HepG2 (cell line): Measurements from ENCODE around the gene CITED2. TPM values are rescaled to one million over a fixed set of nuclear protein-coding genes. Genes with fewer than 3 reads are reported as not detected.

Source experiments
- ATM ChIP-seq: fragments of 450-650 bp; IDR thresholded peaks from 2 replicates; pipeline ENCODE4 v1.7.1; 2017; ENCODE audit warnings: mild to moderate bottlenecking, borderline replicate concordance
- CC2D1A ChIP-seq: sonication (generic); formaldehyde crosslinking; IDR thresholded peaks from 2 replicates; pipeline ENCODE4 v1.8.1; 2023; ENCODE audit warnings: mild to moderate bottlenecking, missing genetic modification reagents
- CSRNP1 ChIP-seq: sonication (generic); formaldehyde crosslinking; IDR thresholded peaks from 2 replicates; pipeline ENCODE4 v1.8.1; 2023; ENCODE audit warnings: mild to moderate bottlenecking, missing genetic modification reagents
- ETV6 ChIP-seq: sonication (generic); formaldehyde crosslinking; conservative IDR thresholded peaks from 2 replicates; pipeline ENCODE4 v1.4.0; 2020; ENCODE audit warnings: missing genetic modification reagents
- GMEB1 ChIP-seq: sonication (generic); formaldehyde crosslinking; IDR thresholded peaks from 2 replicates; pipeline ENCODE4 v1.5.1; 2020; ENCODE audit warnings: missing genetic modification reagents, mild to moderate bottlenecking, borderline replicate concordance
- HIVEP1 ChIP-seq: sonication (generic); formaldehyde crosslinking; IDR thresholded peaks from 2 replicates; pipeline ENCODE4 v1.4.0; 2020; ENCODE audit warnings: mild to moderate bottlenecking, missing genetic modification reagents
- MAF1 ChIP-seq: sonication (generic); formaldehyde crosslinking; IDR thresholded peaks from 2 replicates; pipeline ENCODE4 v1.5.0; 2020; ENCODE audit warnings: missing genetic modification reagents, borderline replicate concordance
- MXD3 ChIP-seq: IDR thresholded peaks from 2 replicates; pipeline ENCODE4 v1.6.1; 2016; ENCODE audit warnings: mild to moderate bottlenecking, missing biosample characterization, missing genetic modification reagents
- PRMT3 ChIP-seq: sonication (generic); formaldehyde crosslinking; IDR thresholded peaks from 2 replicates; pipeline ENCODE4 v1.8.1; 2022; ENCODE audit warnings: low read depth, mild to moderate bottlenecking, moderate library complexity, missing genetic modification reagents, borderline replicate concordance
- RBAK ChIP-seq: sonication (generic); formaldehyde crosslinking; IDR thresholded peaks from 2 replicates; pipeline ENCODE4 v1.5.1; 2020; ENCODE audit warnings: mild to moderate bottlenecking, missing genetic modification reagents
- RBM39 ChIP-seq: fragments of 200-400 bp; formaldehyde crosslinking; IDR thresholded peaks from one replicate; pipeline ENCODE4 v1.6.1; 2018; ENCODE audit warnings: antibody characterized with exemption, mild to moderate bottlenecking, low read depth, low read length; ENCODE audit not compliant: poor library complexity, severe bottlenecking
- RFX5 ChIP-seq: IDR thresholded peaks from 2 replicates; pipeline ENCODE4 v1.6.1; 2011; ENCODE audit warnings: low read depth, low read length, improper control_type of control experiment
- RXRA ChIP-seq: sonication (generic); formaldehyde crosslinking; IDR thresholded peaks from 2 replicates; pipeline ENCODE4 v1.5.1; 2020; ENCODE audit warnings: missing genetic modification reagents
- TFDP1 ChIP-seq: IDR thresholded peaks from 2 replicates; pipeline ENCODE4 v1.6.1; 2016; ENCODE audit warnings: missing compliant biosample characterization, missing genetic modification reagents, borderline replicate concordance
- ZBTB25 ChIP-seq: IDR thresholded peaks from 2 replicates; pipeline ENCODE4 v1.6.1; 2018; ENCODE audit warnings: missing genetic modification reagents
- ZNF30 ChIP-seq: sonication (generic); formaldehyde crosslinking; IDR thresholded peaks from 2 replicates; pipeline ENCODE4 v1.5.0; 2020; ENCODE audit warnings: mild to moderate bottlenecking, missing genetic modification reagents
- ZNF329 ChIP-seq: sonication (generic); formaldehyde crosslinking; IDR thresholded peaks from 2 replicates; pipeline ENCODE4 v1.9.0; 2021; ENCODE audit warnings: low read depth, mild to moderate bottlenecking, missing genetic modification reagents
- ZNF530 ChIP-seq: sonication (generic); formaldehyde crosslinking; IDR thresholded peaks from 2 replicates; pipeline ENCODE4 v1.5.0; 2020; ENCODE audit warnings: low read depth, mild to moderate bottlenecking, missing genetic modification reagents
- ZNF550 ChIP-seq: sonication (generic); formaldehyde crosslinking; IDR thresholded peaks from 2 replicates; pipeline ENCODE4 v1.4.0; 2020; ENCODE audit warnings: mild to moderate bottlenecking, missing genetic modification reagents, borderline replicate concordance
- ZNF569 ChIP-seq: sonication (generic); formaldehyde crosslinking; IDR thresholded peaks from 2 replicates; pipeline ENCODE4 v1.5.0; 2020; ENCODE audit warnings: mild to moderate bottlenecking, missing genetic modification reagents, moderate library complexity, borderline replicate concordance
- ZNF589 ChIP-seq: sonication (generic); formaldehyde crosslinking; conservative IDR thresholded peaks from 2 replicates; pipeline ENCODE4 v1.8.0; 2022; ENCODE audit warnings: mild to moderate bottlenecking, moderate library complexity, missing genetic modification reagents
- ZNF775 ChIP-seq: sonication (generic); formaldehyde crosslinking; IDR thresholded peaks from 2 replicates; pipeline ENCODE4 v1.4.0; 2020; ENCODE audit warnings: missing genetic modification reagents, mild to moderate bottlenecking, moderate library complexity, borderline replicate concordance
- ZNF879 ChIP-seq: sonication (generic); formaldehyde crosslinking; IDR thresholded peaks from 2 replicates; pipeline ENCODE4 v1.8.1; 2023; ENCODE audit warnings: missing genetic modification reagents
- polyA plus RNA-seq, 8 experiments: library from polyadenylated mRNA; depleted of rRNA in 3 of 8; stranded (reverse) in 7 of 8; unstranded in 1 of 8; fragments of >200 nt; fragmentation: Illumina TruSeq in 4 of 8; extraction: Trizol in 4 of 8; gene quantifications; 2 replicates each; pipeline versions ENCODE4 v1.2.1 to v1.2.3, GENCODE V29; 2011 to 2016; ENCODE audit warnings: low read depth in 4 of 8, missing spikeins in 1 of 8, mixed read lengths in 1 of 8; ENCODE audit not compliant: insufficient read depth in 1 of 8
- total RNA-seq, 5 experiments: library from RNA; depleted of rRNA; stranded (reverse); fragments of >200 nt; fragmentation: Illumina TruSeq; extraction: Trizol; gene quantifications; 2 replicates each; pipeline ENCODE4 v1.2.3, GENCODE V29; 2016; ENCODE audit warnings: low read depth in 1 of 5

The CITED2 gene
- total and polyA plus RNA-seq, 2 of the 13 experiments (the other 11 are each of a cell fraction or from before 2014, with no cell fraction given) = 17.6 to 57.2 TPM

DNA sequence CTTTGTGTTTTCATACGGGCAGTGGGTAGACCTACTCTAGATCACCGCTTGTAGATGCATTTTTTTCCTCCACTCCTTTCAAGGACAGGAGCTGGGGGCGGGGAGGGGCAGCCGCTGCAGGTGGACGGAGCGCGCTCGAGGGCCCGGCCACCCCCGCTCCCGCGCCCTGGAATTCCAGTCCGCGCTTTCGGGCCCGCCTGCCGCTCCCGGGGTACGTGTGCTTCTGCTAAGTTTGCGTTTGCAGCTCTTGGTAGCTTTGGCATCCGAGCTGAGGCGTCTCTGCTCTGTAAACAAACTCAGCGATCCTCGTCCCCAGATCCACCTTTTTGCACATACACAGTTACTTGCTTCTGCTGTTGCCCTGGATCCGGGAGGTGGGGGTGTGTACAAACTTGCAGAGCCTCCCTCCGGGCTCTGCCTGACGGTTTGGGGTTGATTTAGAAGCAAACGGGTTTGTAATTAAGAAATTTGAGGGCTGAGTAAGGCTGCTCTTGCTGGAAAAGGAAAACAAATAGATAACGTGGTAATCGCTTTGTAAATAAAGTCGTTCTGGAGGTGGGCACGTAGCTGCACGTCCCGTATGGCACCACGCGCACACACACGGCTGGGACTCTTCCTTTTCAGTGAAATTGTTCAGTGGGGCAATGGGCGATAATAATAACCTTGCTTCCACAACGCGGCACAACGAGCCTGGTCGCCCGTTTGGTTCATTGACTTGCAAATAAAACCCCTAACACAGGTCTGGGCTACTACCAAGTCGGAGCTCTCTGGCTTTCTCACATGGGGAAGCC is 973 bp upstream of the CITED2 start (continued):
- TF ChIP-seq TFDP1 (CRISPR knock-in tag) = peak; percentile 92
- TF ChIP-seq GMEB1 = peak; percentile 69; the same call in 1 of the 2 replicates
- peak; percentile 72 for TF ChIP-seq MXD3 (CRISPR knock-in tag)
- TF ChIP-seq ATM = no peak
- no peak for TF ChIP-seq CC2D1A (CRISPR knock-in tag)
- no peak for TF ChIP-seq ZNF550 (CRISPR knock-in tag)
- TF ChIP-seq RXRA (CRISPR knock-in tag) = peak; percentile 80
- no peak for TF ChIP-seq RFX5
- peak; percentile 42; the same call in 1 of the 2 replicates for TF ChIP-seq RBAK (CRISPR knock-in tag)
- TF ChIP-seq ZNF879 (CRISPR knock-in tag) = peak; percentile 85; the same call in 1 of the 2 replicates
- TF ChIP-seq ZNF589 (CRISPR knock-in tag) = peak; percentile 13
- no peak; the same call in 1 of the 2 replicates for TF ChIP-seq ZNF569
- TF ChIP-seq CSRNP1 (CRISPR knock-in tag) = no peak; the same call in 1 of the 2 replicates
- TF ChIP-seq RBM39 = peak; percentile 3
- TF ChIP-seq ETV6 (CRISPR knock-in tag) = no peak; the same call in 1 of the 2 replicates
- peak; percentile 92 for TF ChIP-seq ZBTB25 (CRISPR knock-in tag)
- no peak for TF ChIP-seq PRMT3
- peak; percentile 51; the same call in 1 of the 2 replicates for TF ChIP-seq HIVEP1
- TF ChIP-seq ZNF775 = 0 out of 2 replicates have a peak, but pooled peaks have one; percentile 30
- TF ChIP-seq ZNF530 = 0 out of 2 replicates have a peak, but pooled peaks have one; percentile 41
- peak; percentile 62; the same call in 1 of the 2 replicates for TF ChIP-seq ZNF30 (CRISPR knock-in tag)
- TF ChIP-seq MAF1 (CRISPR knock-in tag) = peak; percentile 39; the same call in 1 of the 2 replicates
- TF ChIP-seq ZNF329 (CRISPR knock-in tag) = no peak
